Ovary (tissue), 9 donors: ENCODE results near the gene P2RY6. TPM values are rescaled to one million over a fixed set of nuclear protein-coding genes. Genes with fewer than 3 reads are reported as not detected.

Experiments used
- DNase-seq, 5 donors: peaks; one replicate each; pipeline ENCODE4 v3.0.0-alpha.2; 2019 to 2020
- H3K27ac ChIP-seq, 2 donors: fragments of 200-600 bp; one replicate each; pipeline versions ENCODE4 v1.5.1 to v1.8.0; 2019 to 2022
- H3K27me3 ChIP-seq: fragments of 200-600 bp; one replicate; pipeline ENCODE4 v1.8.0; 2022
- H3K36me3 ChIP-seq: fragments of 200-600 bp; sonication (generic); one replicate; pipeline ENCODE4 v1.5.1; 2019
- H3K4me1 ChIP-seq: one replicate; pipeline ENCODE4 v1.8.1; 2013; ENCODE audit warnings: mild to moderate bottlenecking, moderate library complexity; ENCODE audit not compliant: insufficient read depth
- H3K4me3 ChIP-seq: fragments of 200-600 bp; sonication (generic); one replicate; pipeline ENCODE4 v1.5.1; 2017
- H3K9me3 ChIP-seq, 2 donors: fragments of 200-600 bp in 1 of 2; sonication (generic) in 1 of 2; one replicate each; pipeline versions ENCODE4 v1.5.1 to v1.8.1; 2013 to 2019; ENCODE audit warnings: mild to moderate bottlenecking in 1 of 2, moderate library complexity in 1 of 2
- EP300 ChIP-seq: sonication (generic); formaldehyde crosslinking; IDR thresholded peaks from one replicate; pipeline ENCODE4 v1.6.1; 2017; ENCODE audit warnings: antibody characterized with exemption
- POLR2A ChIP-seq: fragments of 450-650 bp; IDR thresholded peaks from one replicate; pipeline ENCODE4 v1.6.1; 2017; ENCODE audit warnings: antibody characterized with exemption, mild to moderate bottlenecking, moderate library complexity
- WGBS, 3 donors: extraction: QIAGEN DNeasy Blood & Tissue Kit in 1 of 3; methylation state at CpG; one replicate each; pipeline versions ENCODE4 v1.1.5 to v1.1.7; 2013 to 2017; 5-methylcytosine and 5-hydroxymethylcytosine counted together
- intact Hi-C, 4 donors: fragments of 100-400 bp; cut with DNase I; formaldehyde crosslinking; loops; one replicate each; pipeline versions ENCODE4 v1.11.0 to v1.15.1; 2022 to 2023
- polyA plus RNA-seq, 2 donors: library from polyadenylated mRNA; stranded (reverse); fragments of 200-250 nt in 1 of 2; fragments of 350-450 nt in 1 of 2; fragmentation: Illumina TruSeq in 1 of 2; extraction: RNeasy Lipid Tissue Mini Kit (QIAGEN cat#74804) in 1 of 2; gene quantifications; one replicate each; pipeline ENCODE4 v1.2.3, GENCODE V29; 2013 to 2014
- total RNA-seq, 7 donors: library from RNA; depleted of rRNA in 2 of 7; stranded (reverse); fragments of >200 nt in 2 of 7; fragmentation: NEBNext Ultra II Directional in 3 of 7; extraction: Animal tissue kit (Norgen Biotek cat#: 25700) in 3 of 7; gene quantifications; one replicate each; pipeline versions ENCODE4 v1.1.0 to v1.2.4, GENCODE V29; 2016 to 2023
- TF ChIP-seq, protein P1 (sequence below), 3 donors: fragments of 450-650 bp in 2 of 3; fragments of 200-600 bp in 1 of 3; IDR thresholded peaks; one replicate each; pipeline versions ENCODE4 v1.5.1 to v1.8.0; 2016 to 2022; ENCODE audit warnings: antibody characterized with exemption in 3 of 3, mild to moderate bottlenecking in 1 of 3
- donor health status: DM: no; HTN: no; CAD: no; lungs with moderate emphysema.
- donor health status: DM: no; HTN: no; CAD: no.
- donor health status: Bipolar disorder and iron deficiency.
- donor health status: DM: yes; HTN: yes; CAD: no.
- donor health status: DM: no; HTN: no; CAD: no.
- donor health status: DM: yes; HTN: yes; CAD: no.

P2RY6 gene
- total and polyA plus RNA-seq, 9 donors, result 0.23 to 1.4 (median 0.66) TPM; not detected in 1

DNA sequence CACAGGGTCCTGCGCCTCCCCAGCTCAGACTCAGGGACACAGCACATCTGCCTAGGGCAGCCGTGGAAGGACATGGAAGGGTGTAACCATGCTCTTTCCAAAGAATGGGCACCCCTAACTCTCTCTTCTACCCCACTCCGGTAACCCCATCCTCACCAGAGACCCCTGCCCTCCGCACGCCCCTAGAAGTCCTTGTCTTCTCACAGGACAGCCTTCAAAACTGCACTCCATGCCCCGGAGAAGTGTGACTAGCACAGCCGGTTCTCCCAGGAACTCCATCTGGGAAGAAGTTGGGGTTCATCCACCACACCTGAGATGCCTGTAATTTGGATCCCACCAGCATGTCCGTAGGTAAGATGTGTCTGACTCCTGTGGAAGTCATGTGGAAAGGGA is 29.0 kb upstream of the P2RY6 start:
- TF ChIP-seq, protein P1, sequence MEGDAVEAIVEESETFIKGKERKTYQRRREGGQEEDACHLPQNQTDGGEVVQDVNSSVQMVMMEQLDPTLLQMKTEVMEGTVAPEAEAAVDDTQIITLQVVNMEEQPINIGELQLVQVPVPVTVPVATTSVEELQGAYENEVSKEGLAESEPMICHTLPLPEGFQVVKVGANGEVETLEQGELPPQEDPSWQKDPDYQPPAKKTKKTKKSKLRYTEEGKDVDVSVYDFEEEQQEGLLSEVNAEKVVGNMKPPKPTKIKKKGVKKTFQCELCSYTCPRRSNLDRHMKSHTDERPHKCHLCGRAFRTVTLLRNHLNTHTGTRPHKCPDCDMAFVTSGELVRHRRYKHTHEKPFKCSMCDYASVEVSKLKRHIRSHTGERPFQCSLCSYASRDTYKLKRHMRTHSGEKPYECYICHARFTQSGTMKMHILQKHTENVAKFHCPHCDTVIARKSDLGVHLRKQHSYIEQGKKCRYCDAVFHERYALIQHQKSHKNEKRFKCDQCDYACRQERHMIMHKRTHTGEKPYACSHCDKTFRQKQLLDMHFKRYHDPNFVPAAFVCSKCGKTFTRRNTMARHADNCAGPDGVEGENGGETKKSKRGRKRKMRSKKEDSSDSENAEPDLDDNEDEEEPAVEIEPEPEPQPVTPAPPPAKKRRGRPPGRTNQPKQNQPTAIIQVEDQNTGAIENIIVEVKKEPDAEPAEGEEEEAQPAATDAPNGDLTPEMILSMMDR (IDR thresholded peaks at IDR 0.05), result no peak
- TF ChIP-seq POLR2A (no peak), EP300 (no peak)
- intact Hi-C loops, result loop anchor here in 2 of 4 donors (5.0 to 10.0 kb wide), 3 partner anchors 56 to 518 kb away; no protein-coding TSS in a partner anchor
- Histone ChIP-seq H3K36me3 (no peaks in the 10 kb centered on the region), H3K27me3 (no peaks in the 10 kb centered on the region), H3K9me3 (no peaks in the 10 kb centered on the region), H3K4me3 (no peak overlapping the region), H3K4me1 (peaks cover 2% of the 10 kb centered on the region), H3K27ac (no peak overlapping the region)
- 64 to 81% (median 80%) methylated on average over 8 of the region's 8 CpGs for WGBS, 3 donors
- DNase-seq, result peak in 1 of 5 donors; percentile 14

DNA sequence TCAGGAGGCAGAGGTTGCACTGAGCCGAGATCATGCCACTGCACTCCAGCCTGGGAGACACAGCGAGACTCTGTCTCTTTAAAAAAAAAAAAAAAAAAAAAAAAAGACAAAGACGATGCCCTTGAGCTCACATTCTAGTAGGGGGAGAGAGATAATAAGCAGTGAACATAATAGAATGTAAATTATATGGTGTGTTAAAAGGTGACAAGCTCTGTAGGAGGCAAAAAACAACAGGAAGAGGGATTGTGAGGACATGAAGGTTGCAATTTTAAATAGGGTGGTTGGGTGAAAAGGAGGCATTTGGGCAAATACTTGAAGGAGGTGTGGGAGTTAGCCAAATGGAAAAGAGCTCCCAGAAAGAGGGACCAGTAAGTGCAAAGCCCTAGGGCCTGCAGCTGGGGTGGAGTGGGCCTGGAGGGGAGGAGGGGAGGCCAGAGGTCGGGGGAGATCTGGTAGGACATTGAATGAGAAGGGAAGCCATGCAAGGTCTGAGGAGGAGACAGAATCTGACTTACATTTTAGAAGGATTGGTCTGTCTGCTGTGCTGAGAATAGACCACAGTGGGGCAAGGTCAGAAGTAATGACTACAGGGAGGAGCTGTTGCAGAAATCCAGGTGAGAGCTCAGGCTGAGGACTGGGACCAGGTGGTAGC is 27.4 kb upstream of the P2RY6 start:
- TF ChIP-seq POLR2A (no peak), EP300 (no peak)
- TF ChIP-seq, protein P1 (IDR thresholded peaks at IDR 0.05), result no peak
- intact Hi-C loops, result loop anchor here in 2 of 4 donors (5.0 to 10.0 kb wide), 3 partner anchors 57 to 520 kb away; no protein-coding TSS in a partner anchor
- DNase-seq, result peak in 1 of 5 donors; percentile 11
- H3K4me3 ChIP-seq, result no peak overlapping the region
- 40 to 64% (median 41%) methylated on average over 4 of the region's 4 CpGs for WGBS, 3 donors
- H3K36me3 ChIP-seq, result no peaks in the 10 kb centered on the region
- H3K27me3 ChIP-seq, result no peaks in the 10 kb centered on the region
- no peaks in the 10 kb centered on the region for H3K9me3 ChIP-seq
- peaks cover 2% of the 10 kb centered on the region for H3K4me1 ChIP-seq
- H3K27ac ChIP-seq, result no peak overlapping the region

DNA sequence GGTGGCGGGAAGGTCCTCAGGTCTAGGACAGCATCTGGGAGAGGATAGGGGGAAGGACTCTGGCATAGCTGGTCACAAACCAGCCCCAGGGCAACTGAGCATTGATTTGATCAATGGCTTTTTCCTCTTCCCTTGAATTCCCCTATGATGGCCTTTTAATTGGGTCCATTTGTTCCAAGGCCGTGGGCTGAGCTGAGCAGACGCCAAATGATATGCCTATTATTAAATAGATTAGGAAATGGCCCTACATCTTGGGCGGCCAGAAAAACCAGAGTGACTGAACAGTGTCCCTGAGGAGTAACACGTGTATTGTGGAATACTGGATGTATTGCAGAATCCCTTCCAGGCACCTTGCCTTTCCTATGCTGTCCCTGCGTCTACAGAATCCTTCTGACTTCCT is 26.7 kb upstream of the P2RY6 start:
- Histone ChIP-seq H3K27ac (no peak overlapping the region), H3K27me3 (no peaks in the 10 kb centered on the region), H3K36me3 (no peaks in the 10 kb centered on the region), H3K4me1 (peaks cover 2% of the 10 kb centered on the region), H3K4me3 (no peak overlapping the region), H3K9me3 (no peaks in the 10 kb centered on the region)
- WGBS, 3 donors, result 68 to 78% (median 77%) methylated on average over 6 of the region's 6 CpGs
- TF ChIP-seq POLR2A (no peak), EP300 (no peak)
- TF ChIP-seq, protein P1 (IDR thresholded peaks at IDR 0.05), result no peak
- peak in 2 of 5 donors; percentile 1 to 13 for DNase-seq
- intact Hi-C loops, result loop anchor here in 1 of 4 donors (10.0 kb wide), 1 partner anchor 521 kb away; no protein-coding TSS in a partner anchor

DNA sequence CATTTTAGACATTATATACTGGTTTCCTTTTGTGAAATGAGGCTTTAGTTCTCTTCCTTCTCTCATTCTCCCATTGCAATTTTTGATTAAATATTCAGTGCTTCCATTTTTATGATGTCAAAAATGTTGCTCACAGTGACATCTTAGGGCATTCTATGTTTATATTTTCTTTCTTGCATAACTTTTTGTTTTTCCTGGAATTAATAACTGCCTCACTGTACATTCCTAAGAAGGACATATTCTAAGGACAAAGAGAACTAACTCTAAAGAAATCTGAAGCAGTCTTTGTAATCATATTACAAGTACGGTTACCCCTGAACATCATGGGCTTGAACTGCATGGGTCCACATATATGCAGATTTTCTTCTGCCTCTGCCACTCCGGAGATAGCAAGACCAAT is 25.8 kb upstream of the P2RY6 start:
- intact Hi-C loops, result loop anchor here in 1 of 4 donors (10.0 kb wide), 1 partner anchor 522 kb away; no protein-coding TSS in a partner anchor
- H3K4me3 ChIP-seq, result no peak overlapping the region
- 66 to 67% (median 66%) methylated on average over 2 of the region's 2 CpGs for WGBS, 3 donors
- no peak for DNase-seq
- TF ChIP-seq POLR2A (no peak), EP300 (no peak)
- TF ChIP-seq, protein P1 (IDR thresholded peaks at IDR 0.05), result no peak
- H3K27me3 ChIP-seq, result no peaks in the 10 kb centered on the region
- no peaks in the 10 kb centered on the region for H3K9me3 ChIP-seq
- peaks cover 2% of the 10 kb centered on the region for H3K4me1 ChIP-seq
- no peak overlapping the region for H3K27ac ChIP-seq
- H3K36me3 ChIP-seq, result no peaks in the 10 kb centered on the region
